Breast epithelium (tissue), 3 donors: ENCODE data around the gene ST14.

Experiments
- CTCF ChIP-seq, 3 donors: fragments of 450-650 bp; IDR thresholded peaks; one replicate each; pipeline ENCODE4 v1.5.1; 2016 to 2017; ENCODE audit warnings: antibody characterized with exemption in 3 of 3, mild to moderate bottlenecking in 3 of 3, moderate library complexity in 3 of 3
- POLR2A ChIP-seq: fragments of 450-650 bp; IDR thresholded peaks from one replicate; pipeline ENCODE4 v1.6.1; 2016; ENCODE audit warnings: antibody characterized with exemption, mild to moderate bottlenecking, moderate library complexity

GRCh38 chr11:130246738-130247137, 87.2 kb downstream of the ST14 start:
- TF ChIP-seq POLR2A: no peak
- no peak for TF ChIP-seq CTCF (IDR thresholded peaks at IDR 0.05)
